HG03064 (cell line): ENCODE results near the gene MTOR.
"Not testable (repeated sequence)": the region's sequence is repeated elsewhere in the genome, so short reads cannot be mapped to it uniquely, and the experiment has no call there.

Source experiments
- ATAC-seq: cut with Tn5 transposase; IDR thresholded peaks from one replicate; pipeline ENCODE4 v1.9.1; 2021; ENCODE audit warnings: low read depth; ENCODE audit not compliant: unreplicated experiment

The MTOR gene

GRCh38 chr1:11187931-11188330, 74.4 kb downstream of the MTOR start:
- ATAC-seq: no peak

GRCh38 chr1:11187494-11187893, 74.9 kb downstream of the MTOR start:
- ATAC-seq: no peak

- no peak for ATAC-seq
These were observed 75.4 kb downstream of the MTOR start for GRCh38 chr1:11187000-11187399.

- no peak for ATAC-seq
These were observed 77.4 kb downstream of the MTOR start for GRCh38 chr1:11184973-11185372.

- no peak for ATAC-seq
These were observed 79.5 kb downstream of the MTOR start for GRCh38 chr1:11182884-11183283.

- ATAC-seq: no peak
These were observed 82.0 kb downstream of the MTOR start for GRCh38 chr1:11180342-11180744.

GRCh38 chr1:11179749-11180148, 82.6 kb downstream of the MTOR start:
- ATAC-seq: not testable (repeated sequence)

GRCh38 chr1:11179125-11179524, 83.2 kb downstream of the MTOR start:
- no peak for ATAC-seq

- no peak for ATAC-seq
These were observed 84.0 kb downstream of the MTOR start for GRCh38 chr1:11178021-11179015.

- ATAC-seq: no peak
These were observed 86.2 kb downstream of the MTOR start for GRCh38 chr1:11176081-11176706.

GRCh38 chr1:11175461-11175860, 86.9 kb downstream of the MTOR start:
- ATAC-seq: no peak

GRCh38 chr1:11174261-11174942, 87.9 kb downstream of the MTOR start:
- no peak for ATAC-seq

- no peak for ATAC-seq
These were observed 92.2 kb downstream of the MTOR start for GRCh38 chr1:11170102-11170501.

- ATAC-seq: no peak
These were observed 93.1 kb downstream of the MTOR start for GRCh38 chr1:11169202-11169601.

- ATAC-seq: no peak
These were observed 93.6 kb downstream of the MTOR start for GRCh38 chr1:11168731-11169130.

GRCh38 chr1:11166744-11167143, 95.6 kb downstream of the MTOR start:
- ATAC-seq: not testable (repeated sequence)

GRCh38 chr1:11162752-11163151, 99.6 kb downstream of the MTOR start:
- not testable (repeated sequence) for ATAC-seq

- no peak for ATAC-seq
These were observed 103.5 kb downstream of the MTOR start for GRCh38 chr1:11158720-11159321.

- no peak for ATAC-seq
These were observed 104.1 kb downstream of the MTOR start for GRCh38 chr1:11158291-11158690.

GRCh38 chr1:11157867-11158266, 104.5 kb downstream of the MTOR start:
- ATAC-seq: no peak

GRCh38 chr1:11157394-11157793, 105.0 kb downstream of the MTOR start:
- no peak for ATAC-seq
